Stomach (tissue), 4 donors: ENCODE results near the gene FCN1.

Source experiments
- CTCF ChIP-seq, 7 experiments: fragments of 450-650 bp in 4 of 7; fragments of 200-600 bp in 3 of 7; sonication (generic) in 3 of 7; IDR thresholded peaks; one replicate each; pipeline ENCODE4 v1.5.1; 2016 to 2019; ENCODE audit warnings: antibody characterized with exemption in 7 of 7, control low read depth in 2 of 7, mild to moderate bottlenecking in 1 of 7
- EP300 ChIP-seq: sonication (generic); formaldehyde crosslinking; IDR thresholded peaks from one replicate; pipeline ENCODE4 v1.6.1; 2017; ENCODE audit warnings: antibody characterized with exemption
- POLR2A ChIP-seq, 4 donors: fragments of 450-650 bp; IDR thresholded peaks; one replicate each; pipeline ENCODE4 v1.6.1; 2016; ENCODE audit warnings: antibody characterized with exemption in 4 of 4, control low read depth in 2 of 4, mild to moderate bottlenecking in 1 of 4, moderate library complexity in 1 of 4

GRCh38 chr9:134887219-134887618, 30.5 kb downstream of the FCN1 start:
- TF ChIP-seq CTCF (IDR thresholded peaks at IDR 0.05) = no peak
- no peak for TF ChIP-seq POLR2A (IDR thresholded peaks at IDR 0.05)
- TF ChIP-seq EP300 = no peak
